Kidney (tissue), 14 donors: ENCODE data around the gene ARIH2. TPM values are rescaled to one million over a fixed set of nuclear protein-coding genes. Genes with fewer than 3 reads are reported as not detected.

Experiments used
- DNase-seq, 5 donors: peaks; one replicate each; pipeline ENCODE4 v3.0.0-alpha.2; 2013 to 2020
- FAIRE-seq: peaks from 2 replicates; lab custom pipeline; 2012; peaks lifted over from hg19 to GRCh38; lab: Jason Lieb, UNC
- H3K27ac ChIP-seq, 2 donors: one replicate each; pipeline ENCODE4 v1.7.0; 2013; ENCODE audit warnings: low read depth in 2 of 2, low read length in 2 of 2, inconsistent platforms in 1 of 2
- H3K27me3 ChIP-seq: one replicate; pipeline ENCODE4 v1.7.1; 2013; ENCODE audit warnings: low read length, inconsistent platforms; ENCODE audit not compliant: control insufficient read depth, insufficient read depth
- H3K36me3 ChIP-seq, 3 donors: one replicate each; pipeline versions ENCODE4 v1.7.0 to v1.7.1; 2013; ENCODE audit warnings: low read length in 3 of 3, control low read depth in 1 of 3, inconsistent platforms in 1 of 3; ENCODE audit not compliant: insufficient read depth in 3 of 3, control insufficient read depth in 2 of 3
- H3K4me1 ChIP-seq, 3 donors: one replicate each; pipeline versions ENCODE4 v1.7.0 to v1.7.1; 2013; ENCODE audit warnings: low read length in 3 of 3, inconsistent platforms in 1 of 3, low read depth in 1 of 3; ENCODE audit not compliant: control insufficient read depth in 2 of 3, insufficient read depth in 2 of 3
- H3K4me3 ChIP-seq, 3 donors: one replicate each; pipeline versions ENCODE4 v1.7.0 to v1.8.1; 2013; ENCODE audit warnings: low read length in 3 of 3, control low read depth in 1 of 3, inconsistent platforms in 1 of 3
- H3K9ac ChIP-seq, 3 donors: one replicate each; pipeline versions ENCODE4 v1.7.0 to v1.7.1; 2013; ENCODE audit warnings: low read length in 3 of 3, control low read depth in 1 of 3, inconsistent platforms in 1 of 3
- H3K9me3 ChIP-seq, 3 donors: one replicate each; pipeline versions ENCODE4 v1.7.0 to v1.7.1; 2013; ENCODE audit warnings: low read length in 3 of 3, control low read depth in 1 of 3, inconsistent platforms in 1 of 3; ENCODE audit not compliant: control insufficient read depth in 2 of 3, insufficient read depth in 1 of 3
- CTCF ChIP-seq: IDR thresholded peaks from 3 replicates; pipeline ENCODE4 v1.5.1; 2012; ENCODE audit warnings: mild to moderate bottlenecking, moderate library complexity, borderline replicate concordance; ENCODE audit not compliant: insufficient read depth; ENCODE audit errors: extremely low read depth
- intact Hi-C: fragments of 100-400 bp; cut with DNase I; formaldehyde crosslinking; loops from one replicate; pipeline ENCODE4 v1.11.1; 2022
- polyA plus RNA-seq: library from polyadenylated mRNA; stranded (reverse); fragments of 350-450 nt; fragmentation: Illumina TruSeq; extraction: RNeasy Lipid Tissue Mini Kit (QIAGEN cat#74804); gene quantifications from one replicate; pipeline ENCODE4 v1.2.3, GENCODE V29; 2014; ENCODE audit warnings: low read depth, low replicate concordance; ENCODE audit not compliant: insufficient read depth
- total RNA-seq: library from RNA; stranded (reverse); fragmentation: NEBNext Ultra II Directional; extraction: Animal tissue kit (Norgen Biotek cat#: 25700); gene quantifications from one replicate; pipeline ENCODE4 v1.2.1, GENCODE V29; 2021
- donor health status: control.
- donor health status: control.
- donor health status: control.
- donor health status: control.
- donor health status: control.
- donor health status: DM: yes; HTN: yes; CAD: no.
- donor health status: Normal renal cell carcinoma (clear cell type).

ARIH2 gene
- total and polyA plus RNA-seq, 2 donors from 2014 or later, result 30.4 to 75.7 TPM

- Histone ChIP-seq H3K9ac (no peak overlapping the region), H3K36me3 (peaks cover 5 to 26% (median 9%) of the 10 kb centered on the region in 3 donors), H3K4me1 (peaks cover 0 to 16% (median 15%) of the 10 kb centered on the region in 3 donors), H3K4me3 (no peak overlapping the region), H3K27me3 (no peaks in the 10 kb centered on the region), H3K9me3 (no peaks in the 10 kb centered on the region), H3K27ac (no peak overlapping the region)
- no peak for DNase-seq
- intact Hi-C loops, result no loop called here
- no peak for TF ChIP-seq CTCF
- FAIRE-seq, result no peak
These were observed 8.1 kb downstream of the ARIH2 start for GRCh38 chr3:48926425-48927392.

GRCh38 chr3:48927928-48928327 lies 9.3 kb downstream of the ARIH2 start:
- peaks cover 5 to 30% (median 9%) of the 10 kb centered on the region in 3 donors for H3K36me3 ChIP-seq
- H3K27ac ChIP-seq, result no peak overlapping the region
- DNase-seq (no peak), FAIRE-seq (no peak)
- no peaks in the 10 kb centered on the region for H3K9me3 ChIP-seq
- H3K4me1 ChIP-seq, result peaks cover 0 to 16% (median 13%) of the 10 kb centered on the region in 3 donors
- no peak overlapping the region for H3K9ac ChIP-seq
- intact Hi-C loops, result no loop called here
- H3K27me3 ChIP-seq, result no peaks in the 10 kb centered on the region
- H3K4me3 ChIP-seq, result no peak overlapping the region
- TF ChIP-seq CTCF, result no peak

- DNase-seq (no peak), FAIRE-seq (no peak)
- Histone ChIP-seq H3K36me3 (peaks cover 5 to 30% (median 9%) of the 10 kb centered on the region in 3 donors), H3K4me1 (peaks cover 0 to 16% (median 13%) of the 10 kb centered on the region in 3 donors), H3K9me3 (no peaks in the 10 kb centered on the region), H3K4me3 (no peak overlapping the region), H3K27ac (no peak overlapping the region), H3K9ac (no peak overlapping the region), H3K27me3 (no peaks in the 10 kb centered on the region)
- intact Hi-C loops, result no loop called here
- no peak for TF ChIP-seq CTCF
These were observed 10.0 kb downstream of the ARIH2 start for GRCh38 chr3:48928679-48929078.
